ENCODE data around the gene GTF2A1L.

DNA sequence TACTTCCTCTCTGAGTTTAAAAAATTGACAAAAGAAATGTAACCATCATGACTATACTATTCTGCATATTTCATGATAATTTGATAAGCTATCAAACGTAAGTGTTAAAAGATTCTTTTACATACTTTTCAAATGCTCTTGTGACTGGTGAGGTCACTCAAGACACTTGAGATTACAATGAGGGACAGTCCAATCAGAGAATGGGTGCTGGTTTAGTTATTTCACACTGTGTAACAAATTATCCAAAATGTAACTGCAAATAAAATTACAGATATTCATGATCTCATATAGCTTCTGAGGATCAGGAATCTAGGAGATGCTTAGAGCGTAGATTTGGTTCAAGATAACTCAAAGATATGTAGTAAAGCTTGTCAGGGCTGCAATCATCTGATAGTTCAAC lies 4.4 kb upstream of the GTF2A1L start:
- TF ChIP-seq, protein P1, sequence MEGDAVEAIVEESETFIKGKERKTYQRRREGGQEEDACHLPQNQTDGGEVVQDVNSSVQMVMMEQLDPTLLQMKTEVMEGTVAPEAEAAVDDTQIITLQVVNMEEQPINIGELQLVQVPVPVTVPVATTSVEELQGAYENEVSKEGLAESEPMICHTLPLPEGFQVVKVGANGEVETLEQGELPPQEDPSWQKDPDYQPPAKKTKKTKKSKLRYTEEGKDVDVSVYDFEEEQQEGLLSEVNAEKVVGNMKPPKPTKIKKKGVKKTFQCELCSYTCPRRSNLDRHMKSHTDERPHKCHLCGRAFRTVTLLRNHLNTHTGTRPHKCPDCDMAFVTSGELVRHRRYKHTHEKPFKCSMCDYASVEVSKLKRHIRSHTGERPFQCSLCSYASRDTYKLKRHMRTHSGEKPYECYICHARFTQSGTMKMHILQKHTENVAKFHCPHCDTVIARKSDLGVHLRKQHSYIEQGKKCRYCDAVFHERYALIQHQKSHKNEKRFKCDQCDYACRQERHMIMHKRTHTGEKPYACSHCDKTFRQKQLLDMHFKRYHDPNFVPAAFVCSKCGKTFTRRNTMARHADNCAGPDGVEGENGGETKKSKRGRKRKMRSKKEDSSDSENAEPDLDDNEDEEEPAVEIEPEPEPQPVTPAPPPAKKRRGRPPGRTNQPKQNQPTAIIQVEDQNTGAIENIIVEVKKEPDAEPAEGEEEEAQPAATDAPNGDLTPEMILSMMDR (conservative IDR thresholded peaks at IDR 0.05 in 1 of 2, IDR thresholded peaks at IDR 0.05 in 1 of 2; ENCODE audit: extremely low read depth in 1 of 2, insufficient read depth in 1 of 2, low read depth in 1 of 2, low read length in 2 of 2), result no peak
- TF ChIP-seq EZH2 (IDR thresholded peaks at IDR 0.05; ENCODE audit: borderline replicate concordance, low read length), result no peak
